HCT116 (cell line): ENCODE data around the gene DYNLT4. TPM values are rescaled to one million over a fixed set of nuclear protein-coding genes. Genes with fewer than 3 reads are reported as not detected.
A peak's percentile ranks its signal among the peaks of the same experiment; 100 is the strongest.

Source experiments
- ATAC-seq: fragments of 200-7000 bp; cut with Tn5 transposase; 2 replicates; pipeline ENCODE4 v1.9.1; 2020; ENCODE audit warnings: mild to moderate bottlenecking, moderate library complexity
- BruUV-seq: library from RNA; stranded (reverse); fragments of 400-500 nt; replicated peaks from 2 replicates; lab custom pipeline; 2021; lab: Mats Ljungman, UMichigan
- CTCF ChIA-PET: fragments of 300-600 bp; sonication (Branson Sonifier 250); formaldehyde crosslinking; loops from one replicate; lab custom pipeline; 2021; ENCODE audit warnings: antibody characterized with exemption; lab: Charles Lee
- POLR2A ChIA-PET: fragments of 300-600, 350-600 bp; sonication (Branson Sonifier 250); formaldehyde crosslinking; loops from one replicate; lab custom pipeline; 2021; ENCODE audit warnings: antibody characterized with exemption; lab: Charles Lee
- RAD21 ChIA-PET, 2 experiments: fragments of 300-600 bp; sonication (Branson Sonifier 250); formaldehyde crosslinking; loops; one replicate each; lab custom pipeline; 2023; ENCODE audit warnings: low total read pairs in 2 of 2; ENCODE audit not compliant: uncharacterized antibody in 2 of 2, unreplicated experiment in 2 of 2, low non-redundant PET in 1 of 2; lab: Charles Lee
- DNase-seq: peaks from one replicate; pipeline ENCODE4 v3.0.0-alpha.2; 2010; ENCODE audit warnings: low read depth, low spot score
- H2AFZ ChIP-seq: fragments of 200-600 bp; shearing (Covaris generic), sonication (generic); 2 replicates; pipeline ENCODE4 v1.6.1; 2017; ENCODE audit warnings: low read depth, mixed run types, mixed read lengths, antibody characterized with exemption, low read length; ENCODE audit not compliant: poor library complexity, severe bottlenecking
- H3K27ac ChIP-seq: 2 replicates; pipeline ENCODE4 v1.5.1; 2012; ENCODE audit warnings: low read depth, low read length
- H3K27me3 ChIP-seq: fragments of 200-600 bp; sonication (generic); 2 replicates; pipeline ENCODE4 v1.6.1; 2016; ENCODE audit warnings: mixed run types, low read length, mixed read lengths; ENCODE audit not compliant: insufficient read depth
- H3K36me3 ChIP-seq, 2 experiments: fragments of 200-500 bp in 1 of 2; fragments of 200-600 bp in 1 of 2; sonication (Bioruptor generic) in 1 of 2; sonication (generic) in 1 of 2; 2 replicates each; pipeline versions ENCODE4 v1.5.1 to v1.6.1; 2014 to 2016; ENCODE audit warnings: low read length in 2 of 2, inconsistent platforms in 1 of 2, mixed read lengths in 1 of 2, mixed run types in 1 of 2; ENCODE audit not compliant: insufficient read depth in 2 of 2, control insufficient read depth in 1 of 2
- H3K4me1 ChIP-seq, 2 experiments: fragments of 200-600 bp in 1 of 2; sonication (generic) in 1 of 2; 2 replicates each; pipeline versions ENCODE4 v1.5.1 to v1.6.1; 2012 to 2017; ENCODE audit warnings: low read length in 2 of 2, inconsistent platforms in 1 of 2, mild to moderate bottlenecking in 1 of 2, mixed read lengths in 1 of 2, mixed run types in 1 of 2, moderate library complexity in 1 of 2; ENCODE audit not compliant: insufficient read depth in 2 of 2, control insufficient read depth in 1 of 2
- H3K4me2 ChIP-seq: fragments of 200-600 bp; sonication (generic); 2 replicates; pipeline ENCODE4 v1.6.1; 2017; ENCODE audit warnings: mixed run types, low read length, mixed read lengths
- H3K4me3 ChIP-seq, 2 experiments: fragments of 200-600 bp in 1 of 2; sonication (generic) in 1 of 2; replicated peaks in 1 of 2; 2 replicates each; pipeline ENCODE4 v1.5.1; 2011 to 2016; ENCODE audit warnings: low read length in 2 of 2, control low read depth in 1 of 2, low read depth in 1 of 2, mild to moderate bottlenecking in 1 of 2, mixed read lengths in 1 of 2, mixed run types in 1 of 2
- H3K79me2 ChIP-seq: fragments of 200-600 bp; sonication (generic); 2 replicates; pipeline ENCODE4 v1.6.1; 2017; ENCODE audit warnings: mild to moderate bottlenecking, mixed run types, low read length, moderate library complexity, mixed read lengths; ENCODE audit not compliant: insufficient read depth
- H3K9ac ChIP-seq: fragments of 200-600 bp; sonication (generic); 2 replicates; pipeline ENCODE4 v1.6.1; 2016; ENCODE audit warnings: low read length, mixed read lengths
- H3K9me2 ChIP-seq: fragments of 200-600 bp; sonication (generic), shearing (Covaris generic); 2 replicates; pipeline ENCODE4 v1.6.1; 2017; ENCODE audit warnings: mixed run types, mild to moderate bottlenecking, moderate library complexity; ENCODE audit not compliant: insufficient read depth
- H3K9me3 ChIP-seq, 2 experiments: fragments of 200-500 bp in 1 of 2; fragments of 200-600 bp in 1 of 2; sonication (Bioruptor generic) in 1 of 2; sonication (generic) in 1 of 2; 2 replicates each; pipeline ENCODE4 v1.6.1; 2014 to 2017; ENCODE audit warnings: low read length in 2 of 2, mixed read lengths in 2 of 2, inconsistent platforms in 1 of 2, low read depth in 1 of 2, mild to moderate bottlenecking in 1 of 2, mixed run types in 1 of 2, moderate library complexity in 1 of 2; ENCODE audit not compliant: control insufficient read depth in 1 of 2, insufficient read depth in 1 of 2
- H4K20me1 ChIP-seq: fragments of 200-600 bp; sonication (generic), shearing (Covaris generic); 2 replicates; pipeline ENCODE4 v1.6.1; 2017; ENCODE audit warnings: mixed run types, mild to moderate bottlenecking, moderate library complexity; ENCODE audit not compliant: insufficient read depth
- CEBPB ChIP-seq: IDR thresholded peaks from 2 replicates; pipeline ENCODE4 v1.6.1; 2012; ENCODE audit warnings: low read depth
- EGR1 ChIP-seq: IDR thresholded peaks from 2 replicates; pipeline ENCODE4 v1.6.1; 2012; ENCODE audit warnings: low read depth
- EZH2phosphoT487 ChIP-seq: fragments of 200-600 bp; IDR thresholded peaks from 2 replicates; pipeline ENCODE4 v1.6.1; 2018; ENCODE audit warnings: antibody characterized with exemption, borderline replicate concordance
- FOSL1 ChIP-seq: IDR thresholded peaks from 2 replicates; pipeline ENCODE4 v1.6.1; 2012; ENCODE audit warnings: low read depth
- SIN3A ChIP-seq: IDR thresholded peaks from 2 replicates; pipeline ENCODE4 v1.6.1; 2012; ENCODE audit warnings: low read depth
- SRF ChIP-seq: IDR thresholded peaks from 2 replicates; pipeline ENCODE4 v1.6.1; 2012; ENCODE audit warnings: low read depth
- TCF7L2 ChIP-seq: IDR thresholded peaks from 2 replicates; pipeline ENCODE4 v1.7.0; 2011; ENCODE audit warnings: borderline replicate concordance, inconsistent platforms; ENCODE audit not compliant: insufficient read depth, insufficient read length; ENCODE audit errors: extremely low read depth
- YY1 ChIP-seq: IDR thresholded peaks from 2 replicates; pipeline ENCODE4 v1.6.1; 2011; ENCODE audit warnings: low read length, low read depth, moderate library complexity, mild to moderate bottlenecking; ENCODE audit not compliant: insufficient replicate concordance; ENCODE audit errors: extremely low read depth
- ZFX ChIP-seq: fragments of 450-650 bp; IDR thresholded peaks from 2 replicates; pipeline ENCODE4 v1.6.1; 2017
- intact Hi-C: fragments of 100-400 bp; cut with micrococcal nuclease; formaldehyde crosslinking; loops from 2 replicates; pipeline ENCODE4 v1.10.0; 2022
- total RNA-seq: library from RNA; stranded (reverse); gene quantifications from one replicate; pipeline ENCODE4 v1.2.1, GENCODE V29; 2021; ENCODE audit not compliant: unreplicated experiment
- TF ChIP-seq, protein P1 (sequence below), 3 experiments: fragments of 200-600 bp in 1 of 3; sonication (generic) in 1 of 3; IDR thresholded peaks in 2 of 3; conservative IDR thresholded peaks in 1 of 3; 2 replicates each; pipeline ENCODE4 v1.5.1; 2012 to 2017; ENCODE audit warnings: low read depth in 2 of 3, low read length in 2 of 3, antibody characterized with exemption in 1 of 3, borderline replicate concordance in 1 of 3, control low read depth in 1 of 3, mild to moderate bottlenecking in 1 of 3, mixed read lengths in 1 of 3, mixed run types in 1 of 3, moderate library complexity in 1 of 3; ENCODE audit not compliant: insufficient read depth in 1 of 3
- TF ChIP-seq, protein P2 (sequence below): IDR thresholded peaks from 2 replicates; pipeline ENCODE4 v1.6.1; 2011; ENCODE audit warnings: mild to moderate bottlenecking, low read length, moderate library complexity; ENCODE audit not compliant: insufficient replicate concordance; ENCODE audit errors: extremely low read depth

DYNLT4 gene
- total RNA-seq, 1 experiment from 2014 or later, result 0.96 TPM

DNA sequence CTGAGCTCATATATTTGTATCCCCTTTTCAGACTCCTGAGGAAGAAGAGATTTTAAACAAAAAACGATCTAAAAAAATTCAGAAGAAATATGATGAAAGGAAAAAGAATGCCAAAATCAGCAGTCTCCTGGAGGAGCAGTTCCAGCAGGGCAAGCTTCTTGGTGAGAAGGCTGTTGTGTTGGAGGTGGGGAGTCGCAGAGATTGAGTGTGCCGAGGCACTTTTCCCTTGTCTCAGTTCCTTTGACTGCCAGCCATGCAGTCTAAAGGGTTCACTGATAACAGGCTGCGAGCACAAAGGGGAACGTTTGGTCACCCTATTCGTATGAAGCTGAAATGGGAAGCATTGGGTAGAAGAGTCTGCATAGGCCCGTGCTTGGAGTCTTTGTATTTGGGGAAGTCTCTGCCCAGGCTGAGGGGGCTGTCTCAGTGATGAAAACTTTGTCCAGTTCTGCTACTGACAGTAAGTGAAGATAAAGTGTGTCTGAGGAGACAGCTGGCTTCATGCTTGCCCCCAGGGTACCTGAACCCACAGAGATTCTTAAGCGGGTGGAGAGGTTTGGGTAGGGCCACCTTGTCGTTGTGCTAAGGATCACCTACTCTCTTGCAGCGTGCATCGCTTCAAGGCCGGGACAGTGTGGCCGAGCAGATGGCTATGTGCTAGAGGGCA, 29.0 kb downstream of the DYNLT4 start:
- intact Hi-C loops, result no loop called here
- Histone ChIP-seq H3K36me3 (peaks cover 28 to 49% of the 10 kb centered on the region in 2 experiments), H3K4me2 (peak overlapping the region; percentile 99; the same call in 1 of the 2 replicates), H3K4me1 (peaks cover 10 to 24% of the 10 kb centered on the region in 2 experiments), H2AFZ (no peak overlapping the region), H3K4me3 (no peak overlapping the region)
- ChIA-PET POLR2A (interaction anchor here (1.0 kb wide), 1 partner anchor 11 kb away, joined by 4 read pairs; no protein-coding TSS in a partner anchor), RAD21 (no interaction called here)
- DNase-seq (no peak), ATAC-seq (no peak)
- TF ChIP-seq ZFX (no peak), YY1 (no peak), SIN3A (no peak)
- TF ChIP-seq, all 23 proteins: peak for 0
- Histone ChIP-seq H3K27me3 (no peaks in the 10 kb centered on the region), H3K9ac (no peak overlapping the region), H4K20me1 (peaks cover 18% of the 10 kb centered on the region; the same call in 1 of the 2 replicates), H3K9me2 (no peaks in the 10 kb centered on the region), H3K9me3 (no peaks in the 10 kb centered on the region), H3K79me2 (peaks cover 43% of the 10 kb centered on the region), H3K27ac (peak overlapping the region; percentile 86)
- BruUV-seq, result no TSS peak
- CTCF ChIA-PET, result no interaction called here

- Histone ChIP-seq H3K9me2 (no peaks in the 10 kb centered on the region), H3K4me2 (peak overlapping the region; percentile 99), H3K4me1 (peaks cover 10 to 24% of the 10 kb centered on the region in 2 experiments), H4K20me1 (peaks cover 18% of the 10 kb centered on the region; the same call in 1 of the 2 replicates), H3K4me3 (peak overlapping the region; percentile 92 to 99), H2AFZ (no peak overlapping the region), H3K27me3 (no peaks in the 10 kb centered on the region), H3K9ac (peak overlapping the region; percentile 100), H3K27ac (peak overlapping the region; percentile 86), H3K36me3 (peaks cover 28 to 49% of the 10 kb centered on the region in 2 experiments), H3K9me3 (no peaks in the 10 kb centered on the region), H3K79me2 (peaks cover 43% of the 10 kb centered on the region)
- no peak for ATAC-seq
- ChIA-PET RAD21 (no interaction called here), POLR2A (interaction anchor here (1.0 kb wide), 1 partner anchor 11 kb away, joined by 4 read pairs; no protein-coding TSS in a partner anchor), CTCF (no interaction called here)
- no TSS peak for BruUV-seq
- no peak for DNase-seq
- TF ChIP-seq EZH2phosphoT487 (no peak), CEBPB (no peak), FOSL1 (no peak), TCF7L2 (no peak), SRF (no peak), EGR1 (no peak)
- TF ChIP-seq, protein P1, sequence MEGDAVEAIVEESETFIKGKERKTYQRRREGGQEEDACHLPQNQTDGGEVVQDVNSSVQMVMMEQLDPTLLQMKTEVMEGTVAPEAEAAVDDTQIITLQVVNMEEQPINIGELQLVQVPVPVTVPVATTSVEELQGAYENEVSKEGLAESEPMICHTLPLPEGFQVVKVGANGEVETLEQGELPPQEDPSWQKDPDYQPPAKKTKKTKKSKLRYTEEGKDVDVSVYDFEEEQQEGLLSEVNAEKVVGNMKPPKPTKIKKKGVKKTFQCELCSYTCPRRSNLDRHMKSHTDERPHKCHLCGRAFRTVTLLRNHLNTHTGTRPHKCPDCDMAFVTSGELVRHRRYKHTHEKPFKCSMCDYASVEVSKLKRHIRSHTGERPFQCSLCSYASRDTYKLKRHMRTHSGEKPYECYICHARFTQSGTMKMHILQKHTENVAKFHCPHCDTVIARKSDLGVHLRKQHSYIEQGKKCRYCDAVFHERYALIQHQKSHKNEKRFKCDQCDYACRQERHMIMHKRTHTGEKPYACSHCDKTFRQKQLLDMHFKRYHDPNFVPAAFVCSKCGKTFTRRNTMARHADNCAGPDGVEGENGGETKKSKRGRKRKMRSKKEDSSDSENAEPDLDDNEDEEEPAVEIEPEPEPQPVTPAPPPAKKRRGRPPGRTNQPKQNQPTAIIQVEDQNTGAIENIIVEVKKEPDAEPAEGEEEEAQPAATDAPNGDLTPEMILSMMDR (IDR thresholded peaks at IDR 0.05 in 2 of 3, conservative IDR thresholded peaks at IDR 0.05 in 1 of 3; ENCODE audit: borderline replicate concordance in 1 of 3, insufficient read depth in 1 of 3, low read depth in 2 of 3, low read length in 2 of 3), result no peak
- TF ChIP-seq, protein P2, sequence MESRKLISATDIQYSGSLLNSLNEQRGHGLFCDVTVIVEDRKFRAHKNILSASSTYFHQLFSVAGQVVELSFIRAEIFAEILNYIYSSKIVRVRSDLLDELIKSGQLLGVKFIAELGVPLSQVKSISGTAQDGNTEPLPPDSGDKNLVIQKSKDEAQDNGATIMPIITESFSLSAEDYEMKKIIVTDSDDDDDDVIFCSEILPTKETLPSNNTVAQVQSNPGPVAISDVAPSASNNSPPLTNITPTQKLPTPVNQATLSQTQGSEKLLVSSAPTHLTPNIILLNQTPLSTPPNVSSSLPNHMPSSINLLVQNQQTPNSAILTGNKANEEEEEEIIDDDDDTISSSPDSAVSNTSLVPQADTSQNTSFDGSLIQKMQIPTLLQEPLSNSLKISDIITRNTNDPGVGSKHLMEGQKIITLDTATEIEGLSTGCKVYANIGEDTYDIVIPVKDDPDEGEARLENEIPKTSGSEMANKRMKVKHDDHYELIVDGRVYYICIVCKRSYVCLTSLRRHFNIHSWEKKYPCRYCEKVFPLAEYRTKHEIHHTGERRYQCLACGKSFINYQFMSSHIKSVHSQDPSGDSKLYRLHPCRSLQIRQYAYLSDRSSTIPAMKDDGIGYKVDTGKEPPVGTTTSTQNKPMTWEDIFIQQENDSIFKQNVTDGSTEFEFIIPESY, result no peak
- intact Hi-C loops, result no loop called here
Observed at GRCh38 chr1:44777547-44777946, 29.6 kb downstream of the DYNLT4 start.
